NCI-H187 (cell line): ENCODE measurements around the gene SERTAD2.

ENCODE experiments used
- DNase-seq, 2 experiments: peaks; one replicate each; lab custom pipeline; 2025; lab: John Stamatoyannopoulos, UW

The SERTAD2 gene

DNA sequence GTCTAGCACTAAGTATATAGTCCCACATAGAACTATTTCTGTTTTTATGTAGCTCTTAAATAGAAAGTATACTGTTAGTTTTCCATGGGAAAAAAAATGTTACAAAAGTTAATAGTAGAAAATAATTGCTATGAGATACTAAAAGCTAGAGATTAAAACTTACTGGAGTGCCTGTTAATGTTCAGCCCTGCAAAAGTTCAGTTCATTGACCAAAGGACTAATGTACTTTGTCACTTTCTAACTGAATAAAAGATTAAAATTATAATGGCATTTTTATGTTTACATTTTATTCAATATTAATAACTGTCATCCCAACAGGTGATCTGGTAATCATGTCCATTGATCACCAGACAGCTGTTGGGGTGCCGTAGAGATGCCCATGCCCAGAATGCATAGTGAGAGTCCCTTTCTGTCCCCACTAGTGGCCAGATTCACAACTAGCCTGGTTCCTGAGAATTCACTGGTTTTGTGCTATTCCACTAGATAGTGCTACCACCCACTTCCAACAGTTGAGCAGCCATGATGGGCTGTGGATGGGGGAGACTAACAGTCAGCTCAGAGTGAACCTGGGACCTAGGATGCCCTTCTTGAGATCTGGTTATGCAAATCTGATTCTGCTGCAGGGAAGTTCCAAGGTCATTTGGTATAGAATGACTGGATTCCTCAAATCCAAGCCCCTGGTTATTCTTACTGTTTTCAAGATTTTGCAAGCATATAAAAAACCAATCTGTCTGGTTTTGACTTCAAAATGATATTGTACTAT, 71.8 kb downstream of the SERTAD2 start:
- no peak for DNase-seq
